SU-DHL-6 (cell line): ENCODE results near the gene RNF212.

ENCODE experiments used
- EZH2phosphoT487 ChIP-seq: fragments of 200-600 bp; sonication (generic), shearing (Covaris generic); conservative IDR thresholded peaks from 2 replicates; pipeline ENCODE4 v1.6.1; 2018; ENCODE audit warnings: mild to moderate bottlenecking, antibody characterized with exemption, low read length, moderate library complexity, mixed read lengths
- TF ChIP-seq, protein P1 (sequence below): fragments of 200-600 bp; sonication (generic); IDR thresholded peaks from one replicate; pipeline ENCODE4 v1.5.1; 2017; ENCODE audit warnings: antibody characterized with exemption, mild to moderate bottlenecking, low read length, moderate library complexity; ENCODE audit not compliant: insufficient read depth, poor library complexity, severe bottlenecking

DNA sequence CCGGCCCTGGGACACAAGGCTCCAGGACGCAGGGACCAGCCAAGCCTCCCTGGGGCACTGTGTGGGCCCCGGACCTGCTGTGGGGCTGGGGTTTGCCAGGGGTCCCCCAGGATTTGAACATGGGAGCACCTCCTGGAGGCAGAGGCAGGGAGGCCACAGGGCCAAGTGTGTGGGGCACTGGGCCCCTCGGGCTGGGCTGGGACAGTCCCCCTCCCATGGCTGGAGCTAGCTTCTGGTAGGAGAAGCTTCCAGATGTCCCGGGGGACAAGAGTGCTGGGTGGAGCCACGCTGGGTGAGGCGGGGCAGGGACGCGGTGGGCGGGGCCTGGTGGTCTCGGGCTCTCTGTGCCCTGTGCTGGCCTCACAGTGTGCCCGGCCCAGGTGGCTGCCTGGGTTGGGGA lies 83.3 kb downstream of the RNF212 start:
- TF ChIP-seq, protein P1, sequence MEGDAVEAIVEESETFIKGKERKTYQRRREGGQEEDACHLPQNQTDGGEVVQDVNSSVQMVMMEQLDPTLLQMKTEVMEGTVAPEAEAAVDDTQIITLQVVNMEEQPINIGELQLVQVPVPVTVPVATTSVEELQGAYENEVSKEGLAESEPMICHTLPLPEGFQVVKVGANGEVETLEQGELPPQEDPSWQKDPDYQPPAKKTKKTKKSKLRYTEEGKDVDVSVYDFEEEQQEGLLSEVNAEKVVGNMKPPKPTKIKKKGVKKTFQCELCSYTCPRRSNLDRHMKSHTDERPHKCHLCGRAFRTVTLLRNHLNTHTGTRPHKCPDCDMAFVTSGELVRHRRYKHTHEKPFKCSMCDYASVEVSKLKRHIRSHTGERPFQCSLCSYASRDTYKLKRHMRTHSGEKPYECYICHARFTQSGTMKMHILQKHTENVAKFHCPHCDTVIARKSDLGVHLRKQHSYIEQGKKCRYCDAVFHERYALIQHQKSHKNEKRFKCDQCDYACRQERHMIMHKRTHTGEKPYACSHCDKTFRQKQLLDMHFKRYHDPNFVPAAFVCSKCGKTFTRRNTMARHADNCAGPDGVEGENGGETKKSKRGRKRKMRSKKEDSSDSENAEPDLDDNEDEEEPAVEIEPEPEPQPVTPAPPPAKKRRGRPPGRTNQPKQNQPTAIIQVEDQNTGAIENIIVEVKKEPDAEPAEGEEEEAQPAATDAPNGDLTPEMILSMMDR, result no peak
- TF ChIP-seq EZH2phosphoT487, result no peak
